Activated naive CD8-positive, alpha-beta T cell treated with anti-CD3 and anti-CD28 coated beads, Interleukin-2, amount 10 ng/mL, durations not matched to agents 7 days and 5 days (primary cell): ENCODE data around the gene ENOSF1. TPM values are rescaled to one million over a fixed set of nuclear protein-coding genes. Genes with fewer than 3 reads are reported as not detected.

Source experiments
- ATAC-seq: fragments of 150-1000 bp; cut with Tn5 transposase; one replicate; pipeline ENCODE4 v1.10.0; 2021; ENCODE audit warnings: low read depth, moderate library complexity
- POLR2A ChIA-PET: fragments of 350-600 bp; sonication (Branson Sonifier 250); formaldehyde crosslinking; loops from one replicate; lab custom pipeline; 2021; ENCODE audit warnings: antibody characterized with exemption; lab: Charles Lee
- DNase-seq: peaks from one replicate; pipeline ENCODE4 v3.0.0; 2021
- H3K27ac Mint-ChIP-seq: one replicate; pipeline ENCODE4 v1.8.0; 2022; ENCODE audit warnings: mild to moderate bottlenecking, mixed read lengths
- H3K27me3 Mint-ChIP-seq: one replicate; pipeline ENCODE4 v1.8.0; 2022; ENCODE audit warnings: mild to moderate bottlenecking, moderate library complexity, mixed read lengths
- H3K36me3 Mint-ChIP-seq: one replicate; pipeline ENCODE4 v1.8.0; 2021; ENCODE audit warnings: mild to moderate bottlenecking, mixed read lengths
- H3K4me1 Mint-ChIP-seq: one replicate; pipeline ENCODE4 v1.8.0; 2021; ENCODE audit warnings: mixed read lengths
- H3K4me3 Mint-ChIP-seq: one replicate; pipeline ENCODE4 v1.8.0; 2022; ENCODE audit warnings: mild to moderate bottlenecking, moderate library complexity, mixed read lengths
- H3K9me3 Mint-ChIP-seq: one replicate; pipeline ENCODE4 v1.8.0; 2021; ENCODE audit warnings: mixed read lengths
- total RNA-seq, 2 experiments: library from RNA; stranded (reverse); gene quantifications; one replicate each; pipeline ENCODE4 v1.2.3, GENCODE V29; 2021

Gene ENOSF1
- total RNA-seq, 2 experiments from 2014 or later, result 76.0 to 79.5 TPM

DNA sequence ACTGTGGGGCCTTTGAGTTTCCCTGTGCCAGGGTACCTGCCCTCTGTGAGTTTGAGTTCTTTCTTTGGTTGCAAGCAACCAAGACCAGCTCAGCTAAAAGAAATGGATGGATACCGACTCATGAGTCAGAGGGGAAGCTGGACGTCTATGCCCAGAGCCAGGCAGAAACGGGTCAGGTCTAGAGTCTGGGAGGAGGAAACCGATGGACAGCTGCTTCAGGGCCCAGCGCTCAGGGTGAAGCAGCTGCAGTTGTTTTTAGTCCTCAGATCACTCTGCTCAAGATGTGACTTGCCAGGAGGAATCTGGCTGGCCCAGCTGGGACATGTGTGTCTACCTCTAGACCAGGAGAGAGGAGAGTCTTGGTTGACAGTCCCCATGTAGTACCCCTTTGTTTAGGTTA lies 65.1 kb downstream of the ENOSF1 start:
- H3K9me3 Mint-ChIP-seq, result no peaks in the 10 kb centered on the region
- H3K27me3 Mint-ChIP-seq, result peaks cover 22% of the 10 kb centered on the region
- ATAC-seq (no peak), DNase-seq (no peak)
- peaks cover 16% of the 10 kb centered on the region for H3K4me1 Mint-ChIP-seq
- POLR2A ChIA-PET, result interaction anchor here (1.2 kb wide), 1 partner anchor 10 kb away, joined by 3 read pairs; the partner anchor contains the start of gene TYMS
- no peak overlapping the region for H3K27ac Mint-ChIP-seq
- peaks cover 4% of the 10 kb centered on the region for H3K36me3 Mint-ChIP-seq
- no peak overlapping the region for H3K4me3 Mint-ChIP-seq

DNA sequence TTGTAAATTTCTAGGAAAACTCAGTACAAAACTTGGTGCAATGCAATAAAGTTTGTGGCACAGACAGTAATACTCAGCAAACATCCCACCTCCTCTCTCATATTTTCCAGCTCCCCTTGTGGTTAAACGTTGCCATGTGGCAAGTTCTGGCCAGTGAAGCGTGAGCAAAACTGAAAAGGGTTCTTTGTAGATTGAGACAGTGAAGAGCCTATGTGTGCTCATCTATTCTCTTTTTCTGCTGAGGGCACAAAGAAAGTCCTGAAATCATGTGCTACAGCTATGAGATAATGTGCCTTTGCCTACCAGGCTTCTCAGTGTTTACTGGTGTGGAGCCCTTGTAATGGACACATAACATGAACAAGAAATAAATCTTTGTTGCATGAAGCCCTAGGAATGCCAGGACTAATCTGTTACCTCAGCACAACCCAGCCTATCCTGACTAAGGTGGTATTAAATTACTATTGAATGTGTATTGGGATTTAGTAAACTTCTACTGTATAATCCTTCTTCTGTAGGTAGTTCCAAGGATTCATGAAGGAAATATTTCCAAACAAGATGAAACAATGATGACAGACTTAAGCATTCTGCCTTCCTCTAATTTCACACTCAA lies 67.9 kb downstream of the ENOSF1 start:
- Mint-ChIP-seq H3K36me3 (no peaks in the 10 kb centered on the region), H3K27me3 (peaks cover 29% of the 10 kb centered on the region), H3K4me1 (peaks cover 2% of the 10 kb centered on the region), H3K4me3 (no peak overlapping the region), H3K27ac (no peak overlapping the region), H3K9me3 (no peaks in the 10 kb centered on the region)
- POLR2A ChIA-PET, result no interaction called here
- ATAC-seq, result no peak
- no peak for DNase-seq

DNA sequence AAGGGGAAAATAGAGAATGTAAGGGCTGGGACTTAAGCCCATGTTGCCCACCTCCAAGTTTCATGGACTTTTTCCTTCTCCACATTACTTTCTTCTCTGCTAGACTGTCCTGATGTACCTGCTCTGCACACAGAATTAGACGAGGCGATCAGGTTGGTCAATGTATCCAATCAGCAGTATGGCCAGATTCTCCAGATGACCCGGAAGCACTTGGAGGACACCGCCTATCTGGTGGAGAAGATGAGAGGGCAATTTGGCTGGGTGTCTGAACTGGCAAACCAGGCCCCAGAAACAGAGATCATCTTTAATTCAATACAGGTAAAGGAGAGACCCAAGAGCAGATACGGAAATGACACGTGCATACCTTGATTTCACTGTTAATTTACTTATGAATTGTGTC lies 71.2 kb downstream of the ENOSF1 start:
- no peaks in the 10 kb centered on the region for H3K36me3 Mint-ChIP-seq
- peaks cover 34% of the 10 kb centered on the region for H3K27me3 Mint-ChIP-seq
- no peak for ATAC-seq

DNA sequence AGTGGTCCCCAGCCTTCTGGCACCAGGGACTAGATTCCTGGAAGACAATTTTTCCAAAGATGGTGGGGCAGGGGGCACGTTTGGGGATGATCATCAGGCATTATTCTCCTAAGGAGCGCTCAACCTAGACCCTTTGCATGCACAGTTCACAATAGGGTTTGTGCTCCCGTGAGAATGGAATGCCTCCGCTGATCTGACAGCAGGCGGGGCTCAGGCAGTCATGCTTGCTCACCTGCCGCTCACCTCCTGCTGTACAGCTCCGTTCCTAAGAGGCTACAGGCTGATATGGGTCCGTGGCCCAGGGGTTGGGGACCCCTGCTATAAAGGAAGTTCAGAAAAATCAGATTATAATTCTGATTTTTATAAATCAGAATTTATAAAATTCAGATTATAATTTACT lies 77.3 kb downstream of the ENOSF1 start:
- no peak for ATAC-seq
- no peak for DNase-seq
- Mint-ChIP-seq H3K4me3 (no peak overlapping the region), H3K9me3 (peaks cover 3% of the 10 kb centered on the region), H3K27ac (no peak overlapping the region), H3K4me1 (no peaks in the 10 kb centered on the region), H3K27me3 (peaks cover 9% of the 10 kb centered on the region), H3K36me3 (no peaks in the 10 kb centered on the region)
- POLR2A ChIA-PET, result no interaction called here

More for the DNA sequence above, 71.2 kb downstream of the ENOSF1 start:
- H3K27ac Mint-ChIP-seq, result no peak overlapping the region
- H3K4me3 Mint-ChIP-seq, result no peak overlapping the region
- DNase-seq, result no peak
- POLR2A ChIA-PET, result no interaction called here
- peaks cover 2% of the 10 kb centered on the region for H3K4me1 Mint-ChIP-seq
- no peaks in the 10 kb centered on the region for H3K9me3 Mint-ChIP-seq

DNA sequence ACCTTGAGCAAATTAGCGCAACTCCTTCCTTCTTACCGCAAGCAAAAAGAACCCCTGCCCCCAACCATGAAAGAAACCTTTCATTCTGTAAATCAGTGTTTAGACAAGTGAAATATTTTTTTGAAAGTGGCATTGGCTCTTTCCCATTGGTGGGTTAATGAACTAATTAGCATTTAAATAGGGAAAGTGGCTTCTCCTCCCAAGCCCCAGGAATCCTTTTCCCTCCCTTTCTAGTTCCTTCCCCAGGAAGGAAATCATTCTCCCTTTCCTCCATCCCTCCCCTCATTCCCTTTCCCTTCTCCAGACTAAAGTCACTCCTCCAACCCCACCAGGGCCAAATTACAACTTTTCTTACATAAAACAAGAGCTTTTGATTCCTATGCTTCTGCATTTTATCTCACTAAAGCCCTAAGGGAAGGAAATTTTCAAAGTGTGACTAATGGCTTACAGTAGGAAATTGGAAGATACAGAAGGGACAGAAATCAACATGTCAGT lies 77.8 kb downstream of the ENOSF1 start:
- Mint-ChIP-seq H3K27ac (no peak overlapping the region), H3K4me3 (no peak overlapping the region), H3K4me1 (no peaks in the 10 kb centered on the region), H3K9me3 (peaks cover 3% of the 10 kb centered on the region), H3K36me3 (no peaks in the 10 kb centered on the region), H3K27me3 (peaks cover 9% of the 10 kb centered on the region)
- POLR2A ChIA-PET, result no interaction called here
- no peak for DNase-seq
- no peak for ATAC-seq

DNA sequence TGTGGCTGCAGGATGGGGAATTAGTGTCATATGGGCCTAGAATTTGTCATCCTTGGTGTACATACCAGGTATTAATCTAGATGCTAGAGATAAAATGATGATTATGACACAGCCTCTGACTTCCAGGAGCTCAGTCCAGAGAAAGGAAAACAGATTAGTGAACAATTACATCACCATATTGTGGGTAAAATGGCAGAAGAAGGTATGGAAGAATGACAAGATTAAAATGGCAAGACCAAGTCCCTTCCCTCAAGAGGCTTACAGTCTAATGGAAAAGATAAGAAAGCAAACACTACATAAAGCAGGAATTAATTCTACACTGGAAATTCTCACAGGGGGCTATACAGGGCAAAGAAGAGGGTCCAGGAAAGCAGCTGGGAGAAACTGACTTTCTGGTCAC lies 80.9 kb downstream of the ENOSF1 start:
- POLR2A ChIA-PET, result no interaction called here
- no peak overlapping the region for H3K4me3 Mint-ChIP-seq
- DNase-seq (no peak), ATAC-seq (no peak)
- peaks cover 10% of the 10 kb centered on the region for H3K27me3 Mint-ChIP-seq
- H3K4me1 Mint-ChIP-seq, result no peaks in the 10 kb centered on the region
- no peaks in the 10 kb centered on the region for H3K36me3 Mint-ChIP-seq
- no peak overlapping the region for H3K27ac Mint-ChIP-seq
- H3K9me3 Mint-ChIP-seq, result peaks cover 3% of the 10 kb centered on the region

DNA sequence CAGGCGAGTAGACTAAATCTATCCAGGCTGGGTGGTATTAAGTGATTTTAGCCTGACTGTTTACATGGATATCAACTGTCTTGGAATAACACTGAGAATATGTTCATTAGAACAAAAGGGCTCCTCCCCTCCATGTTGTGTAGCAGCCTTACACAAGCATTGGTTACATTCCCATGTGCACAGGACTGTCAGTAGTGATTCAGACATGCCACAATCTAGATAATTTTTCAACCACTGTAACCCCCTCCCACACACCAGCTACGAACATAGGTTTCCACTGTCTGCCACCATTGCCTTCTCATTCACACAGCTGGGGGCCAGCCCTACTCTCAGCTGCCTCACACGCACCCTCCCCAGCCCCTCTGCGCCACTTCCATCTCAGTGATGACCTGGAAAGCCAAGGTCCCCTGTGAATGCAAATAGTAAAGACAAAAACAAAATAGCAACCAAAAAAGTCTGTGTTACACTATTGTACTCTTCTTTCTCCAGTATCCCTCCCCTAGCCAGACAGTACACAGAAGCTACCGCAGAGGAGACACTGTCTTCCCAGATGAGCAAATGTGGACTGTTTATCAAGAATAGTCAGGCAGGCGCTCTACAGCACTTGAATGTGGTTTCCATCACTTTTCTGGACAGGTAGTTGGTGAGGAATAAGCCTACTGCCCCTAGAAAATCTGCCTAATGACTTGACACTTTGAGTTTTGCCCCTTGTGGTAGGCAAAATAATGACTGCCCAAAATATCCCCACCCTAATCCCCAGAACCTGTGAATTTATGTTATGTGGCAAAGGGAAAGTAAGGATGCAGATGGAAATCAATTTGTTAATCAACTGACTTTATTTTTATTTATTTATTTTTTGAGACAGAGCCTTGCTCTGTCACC lies 82.9 kb downstream of the ENOSF1 start:
- POLR2A ChIA-PET, result no interaction called here
- H3K9me3 Mint-ChIP-seq, result peaks cover 3% of the 10 kb centered on the region
- H3K36me3 Mint-ChIP-seq, result no peaks in the 10 kb centered on the region
- no peaks in the 10 kb centered on the region for H3K4me1 Mint-ChIP-seq
- DNase-seq (no peak), ATAC-seq (no peak)
- H3K27me3 Mint-ChIP-seq, result peaks cover 11% of the 10 kb centered on the region
- no peak overlapping the region for H3K27ac Mint-ChIP-seq
- H3K4me3 Mint-ChIP-seq, result no peak overlapping the region

DNA sequence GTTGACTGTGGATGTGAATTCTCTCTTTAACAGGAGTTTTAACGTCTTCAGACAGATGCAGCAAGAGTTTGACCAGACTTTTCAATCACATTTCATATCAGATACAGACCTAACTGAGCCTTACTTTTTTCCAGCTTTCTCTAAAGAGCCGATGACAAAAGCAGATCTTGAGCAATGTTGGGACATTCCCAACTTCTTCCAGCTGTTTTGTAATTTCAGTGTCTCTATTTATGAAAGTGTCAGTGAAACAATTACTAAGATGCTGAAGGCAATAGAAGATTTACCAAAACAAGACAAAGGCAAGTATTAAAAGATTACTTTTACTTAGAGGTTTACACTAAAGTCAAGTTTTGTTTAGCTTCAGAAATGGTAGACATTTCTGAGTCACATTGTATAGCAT lies 85.2 kb downstream of the ENOSF1 start:
- H3K36me3 Mint-ChIP-seq, result no peaks in the 10 kb centered on the region

DNA sequence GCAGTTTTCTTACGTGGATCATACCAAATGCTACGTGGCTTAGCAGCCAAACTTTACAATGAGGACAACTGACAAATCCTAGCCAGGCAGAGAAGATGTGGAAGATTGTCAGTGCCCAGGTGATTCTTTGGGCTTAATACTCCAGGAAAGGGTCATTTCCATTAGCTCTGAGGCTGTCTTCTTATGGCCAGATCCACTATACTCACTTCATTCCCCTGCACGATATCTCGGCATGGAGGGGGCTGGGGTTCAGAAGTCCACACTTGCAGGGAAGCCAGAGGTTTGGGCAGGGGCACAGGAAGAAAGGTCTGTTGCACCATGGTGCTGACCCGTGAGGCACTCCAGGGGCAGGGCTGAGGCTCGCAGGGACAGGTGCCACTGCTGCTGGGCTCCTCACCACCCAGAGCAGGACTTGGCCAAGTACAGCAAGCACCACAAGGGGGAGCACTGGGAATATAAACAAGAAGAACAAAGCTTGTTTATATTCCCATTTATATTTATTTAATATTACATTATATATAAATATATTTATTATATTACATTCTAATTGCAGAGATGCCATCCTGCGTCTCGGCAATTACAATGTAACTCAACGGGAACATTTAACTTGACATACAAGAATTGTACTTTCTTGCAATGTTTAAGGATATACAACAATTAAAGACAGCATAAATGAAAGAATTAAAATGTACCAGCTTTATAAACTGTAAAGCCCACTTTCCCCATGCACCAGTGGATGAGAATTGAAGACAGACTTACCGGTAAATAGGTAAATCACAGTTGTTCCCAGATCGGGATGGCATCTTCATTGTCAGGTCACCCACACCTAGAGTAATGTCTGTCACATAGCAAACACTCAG lies 88.4 kb downstream of the ENOSF1 start:
- Mint-ChIP-seq H3K27ac (no peak overlapping the region), H3K9me3 (no peaks in the 10 kb centered on the region), H3K36me3 (no peaks in the 10 kb centered on the region), H3K4me3 (no peak overlapping the region), H3K4me1 (peaks cover 2% of the 10 kb centered on the region), H3K27me3 (peaks cover 26% of the 10 kb centered on the region)
- ATAC-seq (peak; percentile 82), DNase-seq (peak; percentile 57)
- POLR2A ChIA-PET, result interaction anchor here (1.0 to 1.8 kb wide), 4 partner anchors 18 to 207 kb away, joined by 3 to 11 read pairs (median 3); partner anchors contain the start of gene TYMS

More for the DNA sequence above, 85.2 kb downstream of the ENOSF1 start:
- ATAC-seq (no peak), DNase-seq (no peak)
- H3K27me3 Mint-ChIP-seq, result peaks cover 15% of the 10 kb centered on the region
- H3K4me3 Mint-ChIP-seq, result no peak overlapping the region
- POLR2A ChIA-PET, result interaction anchor here (1.0 kb wide), 1 partner anchor 85 kb away, joined by 3 read pairs; the partner anchor contains the start of gene ENOSF1
- H3K4me1 Mint-ChIP-seq, result peaks cover 2% of the 10 kb centered on the region
- H3K27ac Mint-ChIP-seq, result no peak overlapping the region
- H3K9me3 Mint-ChIP-seq, result peaks cover 3% of the 10 kb centered on the region

DNA sequence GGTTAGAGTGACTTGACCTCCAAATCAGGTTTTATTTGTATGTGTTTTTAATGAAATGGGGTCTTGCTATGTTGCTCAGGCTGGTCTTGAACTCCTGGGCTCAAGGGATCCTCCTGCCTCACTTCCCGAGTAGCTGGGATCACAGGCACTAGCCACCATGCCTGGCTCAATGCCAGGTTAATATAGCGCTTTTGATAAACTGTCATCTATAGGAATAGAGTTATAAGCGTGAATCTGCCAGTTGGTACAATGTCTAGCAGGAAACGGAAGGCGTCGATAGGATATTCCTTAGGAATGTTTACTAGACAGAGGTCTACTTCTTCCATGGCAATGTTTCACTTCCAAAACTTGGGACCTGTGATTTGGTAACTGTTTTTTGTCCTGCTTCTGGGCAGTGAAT lies 90.1 kb downstream of the ENOSF1 start:
- Mint-ChIP-seq H3K36me3 (no peaks in the 10 kb centered on the region), H3K4me1 (peaks cover 2% of the 10 kb centered on the region), H3K9me3 (no peaks in the 10 kb centered on the region), H3K27ac (no peak overlapping the region), H3K27me3 (peaks cover 26% of the 10 kb centered on the region), H3K4me3 (no peak overlapping the region)
- no peak for DNase-seq
- POLR2A ChIA-PET, result no interaction called here
- ATAC-seq, result no peak

DNA sequence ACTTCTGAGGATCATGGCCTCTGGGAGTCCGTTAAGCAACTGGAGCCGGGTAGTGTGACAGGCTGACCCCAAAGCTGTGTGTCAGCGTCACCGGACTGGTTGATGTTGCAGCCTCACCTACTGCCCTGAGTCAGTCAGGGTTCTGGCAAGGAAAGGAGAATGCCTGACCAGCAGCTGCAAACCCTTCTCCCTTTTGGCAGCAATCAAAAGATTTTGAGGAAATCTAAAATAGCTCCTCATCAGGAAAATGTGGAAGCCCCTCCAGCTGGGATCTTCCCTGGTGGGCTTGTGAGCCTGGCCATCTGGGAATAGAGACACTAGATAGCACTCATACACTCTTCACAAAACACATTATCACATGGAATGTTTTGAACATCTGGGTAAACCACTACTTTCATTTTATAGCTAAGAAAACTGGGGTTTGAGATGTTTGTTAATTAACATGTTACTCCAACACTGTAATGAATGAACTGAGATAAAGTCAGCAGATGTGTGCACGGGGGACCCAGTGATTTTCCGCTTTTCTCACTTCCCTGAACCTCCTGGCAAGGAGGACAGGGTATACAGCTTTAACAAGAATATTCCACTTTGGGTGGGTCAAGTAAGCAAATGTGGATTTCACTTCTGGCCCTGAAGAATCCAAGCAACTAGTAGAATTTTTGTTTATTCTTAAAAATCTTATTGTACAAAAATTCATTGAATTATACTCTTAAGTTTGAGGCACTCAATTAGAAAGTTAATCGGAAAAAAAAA lies 91.0 kb downstream of the ENOSF1 start:
- ATAC-seq (no peak), DNase-seq (no peak)
- POLR2A ChIA-PET, result no interaction called here
- no peak overlapping the region for H3K27ac Mint-ChIP-seq
- no peaks in the 10 kb centered on the region for H3K36me3 Mint-ChIP-seq
- peaks cover 2% of the 10 kb centered on the region for H3K4me1 Mint-ChIP-seq
- H3K27me3 Mint-ChIP-seq, result peaks cover 26% of the 10 kb centered on the region
- H3K4me3 Mint-ChIP-seq, result no peak overlapping the region
- H3K9me3 Mint-ChIP-seq, result no peaks in the 10 kb centered on the region
